Mammary epithelial cell (primary cell): ENCODE data around the gene ATXN7L3B.

Source experiments
- CTCF ChIP-seq, 2 donors: IDR thresholded peaks in 1 of 2; conservative IDR thresholded peaks in 1 of 2; 2 replicates each; pipeline ENCODE4 v1.5.1; 2011 to 2012; ENCODE audit warnings: inconsistent platforms in 2 of 2, low read length in 2 of 2, mild to moderate bottlenecking in 2 of 2, control low read depth in 1 of 2, low read depth in 1 of 2; ENCODE audit not compliant: insufficient read depth in 1 of 2; ENCODE audit errors: extremely low read depth in 1 of 2
- EZH2 ChIP-seq: IDR thresholded peaks from 2 replicates; pipeline ENCODE4 v1.6.1; 2012; ENCODE audit warnings: low read length, inconsistent platforms, borderline replicate concordance

GRCh38 chr12:74579446-74579845 lies 41.8 kb downstream of the ATXN7L3B start:
- TF ChIP-seq CTCF (conservative IDR thresholded peaks at IDR 0.05 in 1 of 2, IDR thresholded peaks at IDR 0.05 in 1 of 2; ENCODE audit: extremely low read depth in 1 of 2, insufficient read depth in 1 of 2, low read depth in 1 of 2, low read length in 2 of 2), result no peak
- TF ChIP-seq EZH2, result no peak
